ENCODE measurements around the gene CARMIL1.

CARMIL1 gene

GRCh38 chr6:25278261-25278913 is 787 bp upstream of the CARMIL1 start:
- DNase-seq (ENCODE audit: low read depth, low spot score), result no peak
- peak overlapping the region; percentile 71 for H3K4me3 ChIP-seq (ENCODE audit: low read depth, low read length)
- CTCF ChIA-PET, result interaction anchor here (0.7 to 7.1 kb wide), 38 partner anchors 8 to 324 kb away, joined by 3 to 119 read pairs (median 4); no protein-coding TSS in a partner anchor
- TF ChIP-seq, protein P1, sequence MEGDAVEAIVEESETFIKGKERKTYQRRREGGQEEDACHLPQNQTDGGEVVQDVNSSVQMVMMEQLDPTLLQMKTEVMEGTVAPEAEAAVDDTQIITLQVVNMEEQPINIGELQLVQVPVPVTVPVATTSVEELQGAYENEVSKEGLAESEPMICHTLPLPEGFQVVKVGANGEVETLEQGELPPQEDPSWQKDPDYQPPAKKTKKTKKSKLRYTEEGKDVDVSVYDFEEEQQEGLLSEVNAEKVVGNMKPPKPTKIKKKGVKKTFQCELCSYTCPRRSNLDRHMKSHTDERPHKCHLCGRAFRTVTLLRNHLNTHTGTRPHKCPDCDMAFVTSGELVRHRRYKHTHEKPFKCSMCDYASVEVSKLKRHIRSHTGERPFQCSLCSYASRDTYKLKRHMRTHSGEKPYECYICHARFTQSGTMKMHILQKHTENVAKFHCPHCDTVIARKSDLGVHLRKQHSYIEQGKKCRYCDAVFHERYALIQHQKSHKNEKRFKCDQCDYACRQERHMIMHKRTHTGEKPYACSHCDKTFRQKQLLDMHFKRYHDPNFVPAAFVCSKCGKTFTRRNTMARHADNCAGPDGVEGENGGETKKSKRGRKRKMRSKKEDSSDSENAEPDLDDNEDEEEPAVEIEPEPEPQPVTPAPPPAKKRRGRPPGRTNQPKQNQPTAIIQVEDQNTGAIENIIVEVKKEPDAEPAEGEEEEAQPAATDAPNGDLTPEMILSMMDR (IDR thresholded peaks at IDR 0.05; ENCODE audit: insufficient read depth, low read length, missing control alignments), result no peak
- POLR2A ChIA-PET, result no interaction called here

- POLR2A ChIA-PET, result no interaction called here
- DNase-seq (ENCODE audit: low read depth, low spot score), result no peak
Observed at GRCh38 chr6:25279748-25280343, 672 bp downstream of the CARMIL1 start.

GRCh38 chr6:25280344-25281074 is 1.3 kb downstream of the CARMIL1 start:
- no peak for DNase-seq (ENCODE audit: low read depth, low spot score)
- ChIA-PET CTCF (interaction anchor here (1.3 to 7.1 kb wide), 5 partner anchors 15 to 275 kb away, joined by 3 to 119 read pairs (median 9); no protein-coding TSS in a partner anchor), POLR2A (no interaction called here)
- H3K4me3 ChIP-seq (ENCODE audit: low read depth, low read length), result peak overlapping the region; percentile 71
- TF ChIP-seq, protein P1 (IDR thresholded peaks at IDR 0.05; ENCODE audit: insufficient read depth, low read length, missing control alignments), result no peak

More at GRCh38 chr6:25279748-25280343, 672 bp downstream of the CARMIL1 start:
- TF ChIP-seq, protein P1 (IDR thresholded peaks at IDR 0.05; ENCODE audit: insufficient read depth, low read length, missing control alignments), result no peak
- CTCF ChIA-PET, result interaction anchor here (0.7 to 7.1 kb wide), 30 partner anchors 8 to 322 kb away, joined by 3 to 119 read pairs (median 4); no protein-coding TSS in a partner anchor
- H3K4me3 ChIP-seq (ENCODE audit: low read depth, low read length), result peak overlapping the region; percentile 71

DNA sequence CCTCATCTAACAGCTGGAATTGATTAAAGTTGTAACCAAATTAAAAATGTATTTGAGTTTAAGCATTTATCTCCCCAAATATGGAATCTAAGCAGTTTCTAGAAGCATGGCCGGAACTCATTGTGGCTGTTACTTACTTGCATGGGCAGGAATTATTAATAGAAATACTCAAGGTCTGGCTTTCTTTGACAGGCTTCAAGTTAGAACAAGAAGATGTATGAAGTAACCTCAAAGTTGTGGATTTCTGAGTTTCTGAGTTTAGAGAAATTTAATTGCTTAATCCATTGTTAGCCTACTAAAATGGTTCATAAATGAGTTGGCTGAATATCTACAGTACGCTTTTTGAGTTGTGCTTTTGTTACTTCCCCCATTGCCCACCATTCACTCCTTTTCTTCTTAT is 7.7 kb downstream of the CARMIL1 start:
- TF ChIP-seq, protein P1 (IDR thresholded peaks at IDR 0.05; ENCODE audit: insufficient read depth, low read length, missing control alignments), result no peak
- no peak overlapping the region for H3K4me3 ChIP-seq (ENCODE audit: low read depth, low read length)
- no peak for DNase-seq (ENCODE audit: low read depth, low spot score)
- CTCF ChIA-PET, result interaction anchor here (1.2 to 1.3 kb wide), 2 partner anchors 21 to 203 kb away, joined by 5 read pairs; no protein-coding TSS in a partner anchor
- POLR2A ChIA-PET, result no interaction called here

DNA sequence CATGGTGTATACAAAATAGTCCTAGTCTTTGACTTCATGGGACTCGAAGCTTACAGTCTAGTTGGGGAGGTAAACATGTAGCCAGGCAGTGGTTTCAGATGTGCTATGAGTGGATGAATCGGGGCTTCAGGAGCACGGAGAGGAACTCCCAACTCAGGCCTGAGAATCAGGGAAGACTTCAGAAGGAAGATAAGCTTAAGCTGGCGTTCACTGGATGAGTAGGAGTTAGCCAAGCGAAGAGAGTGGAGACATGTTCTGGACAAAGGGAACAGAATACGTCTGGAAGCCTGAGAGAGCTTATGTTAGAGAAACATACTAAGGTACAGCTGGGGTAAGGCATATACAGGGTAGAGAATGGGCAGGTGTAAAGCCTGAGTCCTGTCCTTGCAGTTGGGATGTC is 8.8 kb downstream of the CARMIL1 start:
- TF ChIP-seq, protein P1 (IDR thresholded peaks at IDR 0.05; ENCODE audit: insufficient read depth, low read length, missing control alignments), result no peak
- CTCF ChIA-PET, result interaction anchor here (1.1 to 1.3 kb wide), 3 partner anchors 9 to 202 kb away, joined by 5 to 10 read pairs (median 5); partner anchors contain the start of gene CARMIL1
- POLR2A ChIA-PET, result interaction anchor here (0.6 kb wide), 1 partner anchor 568 kb away, joined by 3 read pairs; no protein-coding TSS in a partner anchor
- DNase-seq (ENCODE audit: low read depth, low spot score), result no peak
- no peak overlapping the region for H3K4me3 ChIP-seq (ENCODE audit: low read depth, low read length)

All from AG04449 (cell line).